Endothelial cell of umbilical vein (primary cell): ENCODE data around the gene IZUMO3. TPM values are rescaled to one million over a fixed set of nuclear protein-coding genes. Genes with fewer than 3 reads are reported as not detected.

Experiments
- BruUV-seq: library from RNA; stranded (reverse); fragments of 400-500 nt; replicated peaks from 2 replicates; lab custom pipeline; 2021; lab: Mats Ljungman, UMichigan
- CTCF ChIA-PET: fragments of 300-600, 350-600 bp; sonication (Branson Sonifier 250); formaldehyde crosslinking; loops from one replicate; lab custom pipeline; 2021; ENCODE audit warnings: antibody characterized with exemption, inconsistent platforms; lab: Charles Lee
- POLR2A ChIA-PET: fragments of 300-600, 350-600 bp; sonication (Branson Sonifier 250); formaldehyde crosslinking; loops from one replicate; lab custom pipeline; 2021; ENCODE audit warnings: antibody characterized with exemption, inconsistent platforms; lab: Charles Lee
- DNase-seq: peaks from one replicate; pipeline ENCODE4 v3.0.0-alpha.2; 2011; ENCODE audit warnings: low read depth, low spot score
- FAIRE-seq: peaks from 2 replicates; lab custom pipeline; 2011; peaks lifted over from hg19 to GRCh38; lab: Jason Lieb, UNC
- H2AFZ ChIP-seq: 2 replicates; pipeline ENCODE4 v1.6.0; 2012; ENCODE audit warnings: low read depth, low read length, control low read depth, inconsistent platforms
- H3K27ac ChIP-seq: 2 replicates; pipeline ENCODE4 v1.5.1; 2011; ENCODE audit warnings: low read depth, mild to moderate bottlenecking, control low read depth, low read length, moderate library complexity; ENCODE audit not compliant: insufficient read depth
- H3K27me3 ChIP-seq, 2 experiments: 2 replicates each; pipeline versions ENCODE4 v1.6.0 to v1.6.1; 2011; ENCODE audit warnings: low read length in 2 of 2, mixed read lengths in 1 of 2; ENCODE audit not compliant: control insufficient read depth in 2 of 2, insufficient read depth in 2 of 2
- H3K36me3 ChIP-seq, 2 experiments: 2 replicates in 1 of 2; 3 replicates in 1 of 2; pipeline ENCODE4 v1.5.1; 2011; ENCODE audit warnings: low read length in 2 of 2, mild to moderate bottlenecking in 1 of 2, moderate library complexity in 1 of 2; ENCODE audit not compliant: control insufficient read depth in 2 of 2, insufficient read depth in 2 of 2; ENCODE audit errors: extremely low read depth in 1 of 2
- H3K4me1 ChIP-seq: 3 replicates; pipeline ENCODE4 v1.5.1; 2011; ENCODE audit warnings: mild to moderate bottlenecking, low read length; ENCODE audit not compliant: control insufficient read depth, insufficient read depth; ENCODE audit errors: extremely low read depth
- H3K4me2 ChIP-seq: 2 replicates; pipeline ENCODE4 v1.6.1; 2011; ENCODE audit warnings: low read length, control low read depth, mixed read lengths; ENCODE audit not compliant: insufficient read depth
- H3K4me3 ChIP-seq, 3 experiments: fragments of 200-600 bp in 1 of 3; sonication (generic), shearing (Covaris generic) in 1 of 3; replicated peaks in 1 of 3; 2 replicates each; pipeline ENCODE4 v1.5.1; 2011 to 2016; ENCODE audit warnings: control low read depth in 3 of 3, low read length in 3 of 3, mild to moderate bottlenecking in 2 of 3, inconsistent platforms in 1 of 3, low read depth in 1 of 3, moderate library complexity in 1 of 3; ENCODE audit not compliant: insufficient read depth in 1 of 3
- H3K79me2 ChIP-seq: 2 replicates; pipeline ENCODE4 v1.6.0; 2012; ENCODE audit warnings: low read length, inconsistent platforms; ENCODE audit not compliant: control insufficient read depth, insufficient read depth
- H3K9ac ChIP-seq: replicated peaks from 2 replicates; pipeline ENCODE3; 2011; ENCODE audit warnings: low read length, control low read depth; ENCODE audit not compliant: insufficient read depth; ENCODE audit errors: extremely low read depth
- H3K9me1 ChIP-seq: replicated peaks from 3 replicates; pipeline ENCODE4 v1.6.0; 2011; ENCODE audit warnings: mild to moderate bottlenecking, low read length; ENCODE audit not compliant: control insufficient read depth, insufficient read depth; ENCODE audit errors: extremely low read depth
- H3K9me3 ChIP-seq: replicated peaks from 2 replicates; pipeline ENCODE4 v1.5.1; 2012; ENCODE audit warnings: low read length, inconsistent platforms; ENCODE audit not compliant: control insufficient read depth, insufficient read depth
- H4K20me1 ChIP-seq: replicated peaks from 2 replicates; pipeline ENCODE3; 2011; ENCODE audit warnings: mild to moderate bottlenecking, low read length; ENCODE audit not compliant: control insufficient read depth, insufficient read depth; ENCODE audit errors: extremely low read depth
- EZH2 ChIP-seq: IDR thresholded peaks from 2 replicates; pipeline ENCODE4 v1.6.1; 2012; ENCODE audit warnings: borderline replicate concordance, low read depth, mild to moderate bottlenecking, moderate library complexity, low read length, inconsistent platforms; ENCODE audit not compliant: severe bottlenecking
- FOS ChIP-seq: IDR thresholded peaks from 2 replicates; pipeline ENCODE4 v1.6.1; 2011; ENCODE audit warnings: mild to moderate bottlenecking, low read length, moderate library complexity, borderline replicate concordance; ENCODE audit not compliant: insufficient read depth
- GATA2 ChIP-seq: IDR thresholded peaks from 2 replicates; pipeline ENCODE4 v1.7.0; 2011; ENCODE audit warnings: low read depth, mild to moderate bottlenecking, moderate library complexity, mixed read lengths, low read length; ENCODE audit not compliant: insufficient read length, insufficient read depth
- JUN ChIP-seq: IDR thresholded peaks from 2 replicates; pipeline ENCODE4 v1.6.1; 2011; ENCODE audit warnings: borderline replicate concordance, low read depth; ENCODE audit not compliant: insufficient read length, insufficient read depth
- MYC ChIP-seq: IDR thresholded peaks from one replicate; pipeline ENCODE4 v1.6.1; 2011; ENCODE audit warnings: mild to moderate bottlenecking, low read depth, low read length
- POLR2A ChIP-seq: IDR thresholded peaks from 2 replicates; pipeline ENCODE4 v1.6.1; 2012; ENCODE audit warnings: low read depth, mild to moderate bottlenecking, control low read depth, low read length
- POLR2AphosphoS5 ChIP-seq: IDR thresholded peaks from 2 replicates; pipeline ENCODE4 v1.6.1; 2012; ENCODE audit warnings: low read depth, mild to moderate bottlenecking, control low read depth, low read length, moderate library complexity; ENCODE audit not compliant: insufficient read depth
- dilution Hi-C: fragments of 300-500 bp; cut with MboI; formaldehyde crosslinking; loops from one replicate; pipeline ENCODE4 v1.15.0; 2019; ENCODE audit warnings: low sequenced_read_pairs; ENCODE audit not compliant: extremely low pct_ligation_motif_present
- intact Hi-C: fragments of 100-400 bp; cut with micrococcal nuclease; formaldehyde crosslinking; loops from one replicate; pipeline ENCODE4 v1.10.0; 2022
- polyA plus RNA-seq, 4 experiments: library from polyadenylated mRNA; depleted of rRNA in 3 of 4; stranded (reverse) in 3 of 4; unstranded in 1 of 4; fragments of >200 nt; gene quantifications; 2 replicates each; pipeline versions ENCODE4 v1.2.1 to v1.2.3, GENCODE V29; 2011 to 2012; ENCODE audit warnings: missing spikeins in 1 of 4
- total RNA-seq: library from RNA; stranded (reverse); gene quantifications from 2 replicates; pipeline ENCODE4 v1.2.3, GENCODE V29; 2021
- TF ChIP-seq, protein P1 (sequence below): IDR thresholded peaks from 2 replicates; pipeline ENCODE4 v1.6.1; 2011; ENCODE audit not compliant: insufficient read depth, insufficient read length
- TF ChIP-seq, protein P2 (sequence below), 2 donors: IDR thresholded peaks; 1 replicate in 1 of 2; 2 replicates in 1 of 2; pipeline ENCODE4 v1.5.1; 2011; ENCODE audit warnings: low read length in 2 of 2, mild to moderate bottlenecking in 2 of 2, moderate library complexity in 2 of 2, control low read depth in 1 of 2, inconsistent platforms in 1 of 2, low read depth in 1 of 2; ENCODE audit not compliant: insufficient read depth in 1 of 2; ENCODE audit errors: extremely low read depth in 1 of 2

Gene IZUMO3
- total and polyA plus RNA-seq, 2 donors (not counting 3 experiments of a cell fraction or from before 2014, with no cell fraction given): not detected

DNA sequence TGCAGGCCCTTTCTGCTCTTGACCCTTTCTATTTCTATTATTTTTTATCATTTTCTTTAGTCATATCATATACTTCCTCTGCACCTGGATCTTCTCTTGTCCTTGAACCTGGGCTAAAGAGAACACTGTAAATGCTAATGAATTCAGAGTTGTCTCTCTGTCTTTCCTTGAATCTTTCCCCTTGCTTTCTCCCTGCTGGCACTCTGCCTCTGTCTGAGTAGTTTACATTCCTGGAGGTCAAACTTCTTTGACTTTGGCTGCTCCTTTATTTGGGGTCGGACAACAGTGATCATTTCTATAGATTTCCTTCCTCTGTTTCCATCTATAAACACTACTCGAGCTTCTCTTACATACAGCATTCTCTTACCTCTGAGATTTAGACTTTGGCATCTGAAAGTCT lies 47.1 kb downstream of the IZUMO3 start:
- Histone ChIP-seq H4K20me1 (no peaks in the 10 kb centered on the region), H3K27ac (no peak overlapping the region), H3K4me2 (no peak overlapping the region), H3K9ac (no peak overlapping the region), H3K4me1 (no peaks in the 10 kb centered on the region), H3K9me3 (no peaks in the 10 kb centered on the region), H3K9me1 (no peaks in the 10 kb centered on the region), H3K4me3 (no peak overlapping the region), H3K27me3 (no peaks in the 10 kb centered on the region), H2AFZ (no peak overlapping the region), H3K36me3 (no peaks in the 10 kb centered on the region), H3K79me2 (no peaks in the 10 kb centered on the region)
- FAIRE-seq (no peak), DNase-seq (no peak)
- ChIA-PET POLR2A (no interaction called here), CTCF (no interaction called here)
- dilution Hi-C loops (no loop called here), intact Hi-C loops (no loop called here)
- BruUV-seq: no TSS peak
- TF ChIP-seq, protein P1, sequence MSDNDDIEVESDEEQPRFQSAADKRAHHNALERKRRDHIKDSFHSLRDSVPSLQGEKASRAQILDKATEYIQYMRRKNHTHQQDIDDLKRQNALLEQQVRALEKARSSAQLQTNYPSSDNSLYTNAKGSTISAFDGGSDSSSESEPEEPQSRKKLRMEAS: no peak
- TF ChIP-seq FOS: no peak
- TF ChIP-seq JUN: no peak
- TF ChIP-seq MYC: no peak
- no peak for TF ChIP-seq GATA2
- no peak for TF ChIP-seq POLR2A
- no peak for TF ChIP-seq POLR2AphosphoS5
- TF ChIP-seq, protein P2, sequence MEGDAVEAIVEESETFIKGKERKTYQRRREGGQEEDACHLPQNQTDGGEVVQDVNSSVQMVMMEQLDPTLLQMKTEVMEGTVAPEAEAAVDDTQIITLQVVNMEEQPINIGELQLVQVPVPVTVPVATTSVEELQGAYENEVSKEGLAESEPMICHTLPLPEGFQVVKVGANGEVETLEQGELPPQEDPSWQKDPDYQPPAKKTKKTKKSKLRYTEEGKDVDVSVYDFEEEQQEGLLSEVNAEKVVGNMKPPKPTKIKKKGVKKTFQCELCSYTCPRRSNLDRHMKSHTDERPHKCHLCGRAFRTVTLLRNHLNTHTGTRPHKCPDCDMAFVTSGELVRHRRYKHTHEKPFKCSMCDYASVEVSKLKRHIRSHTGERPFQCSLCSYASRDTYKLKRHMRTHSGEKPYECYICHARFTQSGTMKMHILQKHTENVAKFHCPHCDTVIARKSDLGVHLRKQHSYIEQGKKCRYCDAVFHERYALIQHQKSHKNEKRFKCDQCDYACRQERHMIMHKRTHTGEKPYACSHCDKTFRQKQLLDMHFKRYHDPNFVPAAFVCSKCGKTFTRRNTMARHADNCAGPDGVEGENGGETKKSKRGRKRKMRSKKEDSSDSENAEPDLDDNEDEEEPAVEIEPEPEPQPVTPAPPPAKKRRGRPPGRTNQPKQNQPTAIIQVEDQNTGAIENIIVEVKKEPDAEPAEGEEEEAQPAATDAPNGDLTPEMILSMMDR (IDR thresholded peaks at IDR 0.05; ENCODE audit: extremely low read depth in 1 of 2, insufficient read depth in 1 of 2, low read depth in 1 of 2, low read length in 2 of 2): no peak
- no peak for TF ChIP-seq EZH2
